H1 (cell line): ENCODE data around the gene RFPL1. TPM values are rescaled to one million over a fixed set of nuclear protein-coding genes. Genes with fewer than 3 reads are reported as not detected.

Experiments
- BACH1 ChIP-seq: IDR thresholded peaks from 2 replicates; pipeline ENCODE4 v1.6.1; 2012; ENCODE audit warnings: low read length, improper control_type of control experiment
- BCL11A ChIP-seq, 2 experiments: IDR thresholded peaks; one replicate each; pipeline ENCODE4 v1.6.1; 2011; ENCODE audit warnings: low read depth in 2 of 2, low read length in 2 of 2, mild to moderate bottlenecking in 2 of 2
- CBX5 ChIP-seq: fragments of 300-800, 300-1000 bp; sonication (generic); IDR thresholded peaks from 2 replicates; pipeline ENCODE4 v1.7.1; 2016; ENCODE audit warnings: antibody characterized with exemption, low read length, low read depth
- CHD7 ChIP-seq: fragments of 300-600 bp; sonication (generic); IDR thresholded peaks from 2 replicates; pipeline ENCODE4 v1.7.1; 2012; ENCODE audit warnings: low read length, moderate library complexity, mild to moderate bottlenecking, inconsistent platforms; ENCODE audit not compliant: insufficient replicate concordance
- GABPA ChIP-seq: IDR thresholded peaks from 2 replicates; pipeline ENCODE4 v1.6.1; 2011; ENCODE audit warnings: mild to moderate bottlenecking, low read length, moderate library complexity, borderline replicate concordance; ENCODE audit not compliant: insufficient read depth
- KDM4A ChIP-seq: IDR thresholded peaks from one replicate; pipeline ENCODE4 v1.7.1; 2012; ENCODE audit warnings: low read depth, mild to moderate bottlenecking, moderate library complexity, low read length, inconsistent platforms; ENCODE audit not compliant: severe bottlenecking
- KDM5A ChIP-seq: fragments of 200-600 bp; IDR thresholded peaks from 2 replicates; pipeline ENCODE4 v1.7.1; 2012; ENCODE audit warnings: mild to moderate bottlenecking, low read length, inconsistent platforms, mixed read lengths
- SAP30 ChIP-seq: fragments of 300-600 bp; sonication (generic); IDR thresholded peaks from 2 replicates; pipeline ENCODE4 v1.7.1; 2012; ENCODE audit warnings: low read length, moderate library complexity, mild to moderate bottlenecking, inconsistent platforms; ENCODE audit not compliant: insufficient read depth, insufficient replicate concordance
- SUZ12 ChIP-seq: fragments of 200-600 bp; sonication (generic); IDR thresholded peaks from 2 replicates; pipeline ENCODE4 v1.6.1; 2012; ENCODE audit warnings: mild to moderate bottlenecking, inconsistent platforms, low read length, moderate library complexity, mixed read lengths
- polyA plus RNA-seq, 7 experiments: library from polyadenylated mRNA; depleted of rRNA in 3 of 7; stranded (reverse) in 5 of 7; unstranded in 2 of 7; fragments of >200 nt in 5 of 7; fragments of 200-250 nt in 2 of 7; gene quantifications; 1 replicate in 5 of 7; 2 replicates in 1 of 7; 4 replicates in 1 of 7; pipeline versions ENCODE4 v1.2.1 to v1.2.3, GENCODE V29; 2011 to 2013; ENCODE audit warnings: missing spikeins in 2 of 7, mixed read lengths in 2 of 7
- total RNA-seq: library from RNA; stranded (reverse); fragmentation: NEBNext Ultra II Directional; extraction: Animal tissue kit (Norgen Biotek cat#: 25700); gene quantifications from 2 replicates; pipeline ENCODE4 v1.2.1, GENCODE V29; 2021

The RFPL1 gene
- total and polyA plus RNA-seq, 2 of the 8 experiments (the other 6 are each of a cell fraction or from before 2014, with no cell fraction given) = not detected

GRCh38 chr22:29400576-29400975 lies 37.8 kb upstream of the RFPL1 start (continued):
- TF ChIP-seq CHD7 (no peak), KDM5A (no peak), CBX5 (no peak), SAP30 (no peak), GABPA (no peak), KDM4A (no peak), BCL11A (IDR thresholded peaks at IDR 0.05; ENCODE audit: low read depth in 2 of 2, low read length in 2 of 2) (no peak), BACH1 (no peak), SUZ12 (no peak)
